ENCODE data around the gene TMEM109. TPM values are rescaled to one million over a fixed set of nuclear protein-coding genes. Genes with fewer than 3 reads are reported as not detected.

The TMEM109 gene
- total RNA-seq, 4 donors from 2014 or later, result 79.6 to 150 (median 88.7) TPM

- TF ChIP-seq, protein P1, sequence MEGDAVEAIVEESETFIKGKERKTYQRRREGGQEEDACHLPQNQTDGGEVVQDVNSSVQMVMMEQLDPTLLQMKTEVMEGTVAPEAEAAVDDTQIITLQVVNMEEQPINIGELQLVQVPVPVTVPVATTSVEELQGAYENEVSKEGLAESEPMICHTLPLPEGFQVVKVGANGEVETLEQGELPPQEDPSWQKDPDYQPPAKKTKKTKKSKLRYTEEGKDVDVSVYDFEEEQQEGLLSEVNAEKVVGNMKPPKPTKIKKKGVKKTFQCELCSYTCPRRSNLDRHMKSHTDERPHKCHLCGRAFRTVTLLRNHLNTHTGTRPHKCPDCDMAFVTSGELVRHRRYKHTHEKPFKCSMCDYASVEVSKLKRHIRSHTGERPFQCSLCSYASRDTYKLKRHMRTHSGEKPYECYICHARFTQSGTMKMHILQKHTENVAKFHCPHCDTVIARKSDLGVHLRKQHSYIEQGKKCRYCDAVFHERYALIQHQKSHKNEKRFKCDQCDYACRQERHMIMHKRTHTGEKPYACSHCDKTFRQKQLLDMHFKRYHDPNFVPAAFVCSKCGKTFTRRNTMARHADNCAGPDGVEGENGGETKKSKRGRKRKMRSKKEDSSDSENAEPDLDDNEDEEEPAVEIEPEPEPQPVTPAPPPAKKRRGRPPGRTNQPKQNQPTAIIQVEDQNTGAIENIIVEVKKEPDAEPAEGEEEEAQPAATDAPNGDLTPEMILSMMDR (IDR thresholded peaks at IDR 0.05), result no peak
- ATAC-seq (ENCODE audit: low FRiP score) (no peak), DNase-seq (ENCODE audit: low spot score) (no peak)
Measured at GRCh38 chr11:60895687-60896086, 18.3 kb upstream of the TMEM109 start.

- TF ChIP-seq, protein P1 (IDR thresholded peaks at IDR 0.05), result no peak
- ATAC-seq (ENCODE audit: low FRiP score), result no peak
- no peak for DNase-seq (ENCODE audit: low spot score)
Measured at GRCh38 chr11:60897496-60897895, 16.5 kb upstream of the TMEM109 start.

DNA sequence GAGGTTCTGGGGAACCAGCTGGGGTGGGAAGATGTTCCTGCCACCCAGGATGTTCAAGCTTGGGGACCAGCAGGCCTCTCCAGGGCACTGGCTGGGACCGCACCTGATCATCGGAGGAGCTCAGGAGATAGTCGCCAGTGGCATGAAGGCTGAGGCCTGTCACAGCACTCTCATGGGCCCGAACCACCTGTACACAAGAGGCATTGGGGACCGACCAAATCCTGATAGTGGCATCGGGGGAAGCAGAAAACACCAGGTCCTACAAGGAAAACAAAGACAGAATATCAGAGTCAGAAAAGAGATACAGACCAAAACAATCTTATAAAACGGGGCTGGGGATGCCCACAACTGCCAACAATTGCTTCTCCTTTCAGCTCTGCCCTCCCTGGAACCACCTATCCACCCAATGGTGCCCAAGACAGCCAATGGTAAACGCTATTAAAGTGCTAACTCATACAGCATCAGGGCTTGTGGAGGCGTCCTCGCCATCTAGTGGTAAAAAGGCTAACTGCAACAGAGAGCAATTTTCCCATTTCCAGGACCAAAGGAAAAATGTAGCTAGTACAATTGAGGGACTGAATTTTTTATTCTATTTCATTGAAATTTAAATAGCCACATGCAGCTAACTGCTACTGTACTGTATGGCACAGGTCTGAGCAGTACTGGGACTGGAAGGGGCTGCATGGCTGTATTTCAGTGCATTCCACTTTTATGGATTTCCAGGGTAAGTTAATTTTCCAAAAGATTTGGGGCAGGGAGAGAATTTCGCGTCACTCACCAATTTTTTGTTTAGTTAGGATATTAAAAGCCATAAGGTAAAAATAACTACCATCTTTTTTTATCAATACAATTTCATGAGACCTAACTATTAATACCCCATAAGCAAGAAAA is 14.7 kb upstream of the TMEM109 start:
- DNase-seq (ENCODE audit: low spot score), result no peak
- TF ChIP-seq, protein P1 (IDR thresholded peaks at IDR 0.05), result peak in 2 of 3 donors; percentile 48 to 74

GRCh38 chr11:60899977-60900376 is 14.0 kb upstream of the TMEM109 start:
- no peak for ATAC-seq (ENCODE audit: low FRiP score)
- TF ChIP-seq, protein P1 (IDR thresholded peaks at IDR 0.05), result no peak

More for the DNA sequence above, 14.7 kb upstream of the TMEM109 start:
- ATAC-seq (ENCODE audit: low FRiP score), result peak; percentile 69

DNA sequence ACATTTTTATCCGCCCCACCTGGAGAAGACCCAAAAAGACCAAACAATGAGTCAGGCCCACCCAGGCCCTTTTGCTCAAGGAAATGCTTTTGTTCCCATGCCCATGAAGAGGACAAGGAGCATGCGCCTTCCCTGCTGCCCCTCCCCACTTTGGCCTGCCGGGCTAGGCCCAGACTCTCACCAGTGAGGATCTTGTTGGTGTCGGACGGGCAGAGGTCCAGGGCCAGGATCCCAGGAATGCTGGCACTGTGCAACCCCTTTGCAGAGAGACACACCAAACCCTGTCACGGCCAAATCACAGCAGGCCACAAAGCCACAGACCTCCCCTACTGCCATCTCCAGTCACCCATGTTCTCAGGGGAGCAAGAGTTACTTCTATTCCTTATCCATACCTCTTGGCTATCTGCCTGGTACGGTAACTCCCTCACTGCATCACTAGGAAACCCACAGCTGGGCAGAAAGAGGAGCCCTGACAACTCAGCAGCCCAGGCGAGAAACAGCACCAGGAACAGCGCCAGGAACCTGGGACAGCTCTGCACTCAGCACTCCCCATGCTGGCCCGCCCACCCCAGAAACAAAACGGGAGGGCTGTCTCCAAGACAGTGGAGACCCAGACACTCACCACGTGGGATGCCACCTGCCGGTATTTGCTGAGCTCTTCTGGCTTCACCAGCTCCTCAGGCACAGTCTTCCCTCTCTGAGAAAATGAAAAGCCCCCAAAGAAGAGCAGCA is 13.1 kb upstream of the TMEM109 start:
- ATAC-seq (ENCODE audit: low FRiP score), result no peak
- TF ChIP-seq, protein P1 (IDR thresholded peaks at IDR 0.05), result no peak
- DNase-seq (ENCODE audit: low spot score), result no peak

More at GRCh38 chr11:60899977-60900376, 14.0 kb upstream of the TMEM109 start:
- no peak for DNase-seq (ENCODE audit: low spot score)

- DNase-seq (ENCODE audit: low spot score), result no peak
- TF ChIP-seq, protein P1 (IDR thresholded peaks at IDR 0.05), result no peak
- no peak for ATAC-seq (ENCODE audit: low FRiP score)
Measured at GRCh38 chr11:60902625-60903024, 11.3 kb upstream of the TMEM109 start.
